HG03280 (cell line): ENCODE results near the gene NBPF9.
"Not testable (repeated sequence)": the region's sequence is repeated elsewhere in the genome, so short reads cannot be mapped to it uniquely, and the experiment has no call there.

Source experiments
- ATAC-seq: cut with Tn5 transposase; IDR thresholded peaks from one replicate; pipeline ENCODE4 v1.9.1; 2021; ENCODE audit warnings: mild to moderate bottlenecking, moderate library complexity; ENCODE audit not compliant: unreplicated experiment

NBPF9 gene, protein sequence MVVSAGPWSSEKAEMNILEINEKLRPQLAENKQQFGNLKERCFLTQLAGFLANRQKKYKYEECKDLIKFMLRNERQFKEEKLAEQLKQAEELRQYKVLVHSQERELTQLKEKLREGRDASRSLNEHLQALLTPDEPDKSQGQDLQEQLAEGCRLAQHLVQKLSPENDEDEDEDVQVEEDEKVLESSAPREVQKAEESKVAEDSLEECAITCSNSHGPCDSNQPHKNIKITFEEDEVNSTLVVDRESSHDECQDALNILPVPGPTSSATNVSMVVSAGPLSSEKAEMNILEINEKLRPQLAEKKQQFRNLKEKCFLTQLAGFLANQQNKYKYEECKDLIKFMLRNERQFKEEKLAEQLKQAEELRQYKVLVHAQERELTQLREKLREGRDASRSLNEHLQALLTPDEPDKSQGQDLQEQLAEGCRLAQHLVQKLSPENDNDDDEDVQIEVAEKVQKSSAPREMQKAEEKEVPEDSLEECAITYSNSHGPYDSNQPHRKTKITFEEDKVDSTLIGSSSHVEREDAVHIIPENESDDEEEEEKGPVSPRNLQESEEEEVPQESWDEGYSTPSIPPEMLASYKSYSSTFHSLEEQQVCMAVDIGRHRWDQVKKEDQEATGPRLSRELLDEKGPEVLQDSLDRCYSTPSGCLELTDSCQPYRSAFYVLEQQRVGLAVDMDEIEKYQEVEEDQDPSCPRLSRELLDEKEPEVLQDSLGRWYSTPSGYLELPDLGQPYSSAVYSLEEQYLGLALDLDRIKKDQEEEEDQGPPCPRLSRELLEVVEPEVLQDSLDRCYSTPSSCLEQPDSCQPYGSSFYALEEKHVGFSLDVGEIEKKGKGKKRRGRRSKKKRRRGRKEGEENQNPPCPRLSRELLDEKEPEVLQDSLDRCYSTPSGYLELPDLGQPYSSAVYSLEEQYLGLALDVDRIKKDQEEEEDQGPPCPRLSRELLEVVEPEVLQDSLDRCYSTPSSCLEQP (N-terminal part only)

DNA sequence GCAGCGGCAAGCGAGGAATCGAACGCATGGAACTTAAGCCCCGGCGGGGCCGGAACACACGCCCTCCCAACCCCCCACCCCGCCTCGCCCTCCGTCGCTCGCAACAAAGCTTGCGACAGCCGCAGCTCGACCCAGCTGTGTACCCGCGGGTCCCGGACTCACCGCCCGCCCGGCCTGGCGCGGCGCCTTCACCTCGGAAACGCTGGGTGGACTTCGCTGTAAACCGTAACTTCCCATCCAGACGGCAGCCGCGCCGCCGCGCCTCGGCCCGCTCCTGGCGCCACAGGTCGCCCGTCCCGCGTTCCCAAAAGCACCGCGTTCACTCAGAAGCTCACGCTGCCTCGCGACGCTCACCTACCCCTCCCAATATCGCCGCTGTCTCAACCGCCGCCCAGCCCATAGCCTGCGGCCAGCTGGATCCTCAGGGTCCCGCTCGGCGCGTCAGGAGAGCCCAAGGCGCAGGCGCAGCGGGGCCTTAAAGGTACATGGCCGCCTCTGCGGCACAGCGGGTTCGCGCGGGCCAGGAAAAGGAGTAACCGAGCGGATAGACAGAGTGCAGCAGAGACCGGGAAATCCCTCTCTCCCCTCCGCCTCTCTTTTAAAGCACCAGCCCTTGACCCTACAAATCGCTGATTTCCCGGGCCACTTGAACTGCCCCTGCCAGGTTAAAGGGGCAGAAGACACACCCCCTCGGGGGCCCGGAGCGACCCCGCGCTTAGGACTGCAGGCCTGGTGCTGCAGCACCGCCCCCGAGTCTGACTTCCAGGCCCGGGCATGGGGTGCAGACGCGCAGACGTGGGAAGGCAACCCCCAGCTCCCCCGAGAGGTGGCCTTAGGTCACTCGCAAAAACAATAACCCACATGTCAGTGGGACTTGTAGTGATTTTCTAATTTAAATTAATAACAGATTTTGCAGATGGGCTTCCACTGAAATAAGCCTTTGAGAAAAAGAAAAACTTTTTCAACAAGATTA, at the start of gene NBPF9:
Gene NBPF9 (minus strand): TSS at position 443 of the 973 bp plus-strand sequence. CDS start 21,412 bp downstream, outside the sequence.
- peak; percentile 95 for ATAC-seq

DNA sequence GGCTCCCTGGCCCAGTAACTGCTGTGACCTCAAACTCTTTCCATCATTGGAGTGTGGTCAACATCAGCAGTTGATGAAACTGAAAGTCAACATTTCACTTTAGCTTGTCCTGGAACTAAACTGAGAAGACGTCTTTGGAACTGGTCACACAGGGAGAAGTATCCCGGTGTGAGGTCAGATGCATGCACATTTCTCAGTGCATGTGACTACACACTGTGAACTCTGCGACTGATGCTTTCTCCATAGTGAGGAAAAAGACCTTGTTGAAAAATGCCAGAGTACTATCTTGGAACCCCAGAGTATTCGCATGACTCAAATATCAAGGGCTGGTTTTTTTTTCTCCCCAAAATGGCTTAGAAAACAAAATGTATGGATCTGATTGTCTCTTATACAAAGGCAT, 46.6 kb upstream of the NBPF9 start:
- not testable (repeated sequence) for ATAC-seq

DNA sequence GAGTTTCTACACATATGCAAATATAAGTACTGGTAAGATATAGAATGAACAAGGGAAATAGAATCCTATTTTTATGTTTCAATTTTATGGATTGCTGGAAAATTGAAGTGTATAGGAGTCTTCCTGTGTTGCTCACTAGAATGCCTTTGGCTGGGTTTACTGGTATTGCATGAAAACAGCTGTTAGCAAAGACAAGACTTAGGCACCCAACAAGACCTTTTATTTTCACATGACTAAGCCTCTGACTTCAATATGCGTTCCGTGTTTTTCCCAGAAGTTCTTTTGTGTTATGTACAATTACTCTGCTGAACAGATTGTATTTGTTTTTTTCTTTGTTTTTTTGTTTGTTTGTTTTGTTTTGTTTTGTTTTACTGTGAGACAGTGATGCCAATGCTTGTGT, 34.2 kb upstream of the NBPF9 start:
- not testable (repeated sequence) for ATAC-seq

DNA sequence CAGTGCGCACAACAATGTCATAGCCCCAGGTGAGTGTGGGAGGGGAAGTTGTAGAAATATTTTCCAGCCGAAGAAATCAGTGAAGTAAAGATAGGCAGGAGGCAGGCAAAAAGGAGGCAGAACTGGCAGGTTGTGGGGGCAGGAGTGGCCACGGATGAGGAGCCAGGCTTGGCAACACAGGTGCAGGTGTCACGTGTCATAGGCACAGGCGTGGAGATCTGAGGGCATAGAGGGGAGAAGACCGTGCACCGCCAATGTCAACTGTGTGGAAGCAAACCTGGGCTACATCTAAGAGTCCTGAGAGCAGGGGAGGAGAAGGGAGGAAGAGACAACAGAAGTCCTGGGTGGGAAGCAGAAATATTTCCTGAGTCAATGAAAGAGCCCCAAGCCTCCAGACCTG, 27.6 kb upstream of the NBPF9 start:
- ATAC-seq: not testable (repeated sequence)

DNA sequence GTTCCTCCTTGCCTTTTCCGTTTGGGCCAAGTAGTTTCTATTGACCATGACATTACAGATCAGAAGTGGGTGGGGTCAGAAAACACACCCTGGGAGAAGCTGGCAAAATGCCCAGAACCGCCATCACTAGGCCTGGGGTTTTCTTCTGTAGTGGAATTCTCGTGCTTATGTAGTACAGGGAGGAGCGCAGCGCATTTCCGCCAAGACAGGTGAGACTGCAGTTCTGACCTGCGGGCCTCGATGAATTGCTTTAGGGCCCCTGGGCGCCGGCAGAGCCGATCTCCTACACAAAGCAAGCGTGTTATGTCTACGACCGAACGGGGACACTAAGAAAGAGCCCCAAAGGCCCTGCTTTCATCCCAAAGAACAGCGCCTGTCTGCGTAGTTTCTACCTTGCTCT, 25.9 kb upstream of the NBPF9 start:
- ATAC-seq: not testable (repeated sequence)

DNA sequence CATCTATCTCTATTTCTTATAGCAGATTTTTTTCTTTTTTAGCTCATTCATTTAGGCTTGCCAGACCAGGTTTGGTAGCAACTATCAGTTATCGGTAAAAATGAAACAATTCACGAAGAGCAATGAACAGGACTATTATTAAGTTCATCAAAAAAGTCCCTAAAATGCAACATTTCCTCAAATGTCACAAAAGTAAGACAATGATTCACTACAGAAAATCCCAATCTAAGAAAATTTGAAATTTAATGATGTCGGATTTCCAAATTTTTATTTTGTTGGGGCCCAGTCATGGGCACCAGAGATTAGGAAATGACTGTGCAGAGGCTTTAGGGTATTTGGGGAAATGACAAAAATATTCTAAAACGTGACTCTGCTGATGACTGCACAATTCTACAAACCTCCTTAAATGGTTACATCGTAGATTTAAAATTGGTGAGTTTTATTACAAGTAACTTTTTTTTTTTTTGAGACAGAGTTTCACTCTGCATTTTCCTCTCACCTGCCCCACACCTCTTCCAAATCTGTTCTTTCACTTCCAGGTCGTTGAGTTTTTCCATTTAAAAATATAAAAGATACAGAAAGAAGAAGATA, 23.3 kb upstream of the NBPF9 start:
- ATAC-seq: not testable (repeated sequence)

DNA sequence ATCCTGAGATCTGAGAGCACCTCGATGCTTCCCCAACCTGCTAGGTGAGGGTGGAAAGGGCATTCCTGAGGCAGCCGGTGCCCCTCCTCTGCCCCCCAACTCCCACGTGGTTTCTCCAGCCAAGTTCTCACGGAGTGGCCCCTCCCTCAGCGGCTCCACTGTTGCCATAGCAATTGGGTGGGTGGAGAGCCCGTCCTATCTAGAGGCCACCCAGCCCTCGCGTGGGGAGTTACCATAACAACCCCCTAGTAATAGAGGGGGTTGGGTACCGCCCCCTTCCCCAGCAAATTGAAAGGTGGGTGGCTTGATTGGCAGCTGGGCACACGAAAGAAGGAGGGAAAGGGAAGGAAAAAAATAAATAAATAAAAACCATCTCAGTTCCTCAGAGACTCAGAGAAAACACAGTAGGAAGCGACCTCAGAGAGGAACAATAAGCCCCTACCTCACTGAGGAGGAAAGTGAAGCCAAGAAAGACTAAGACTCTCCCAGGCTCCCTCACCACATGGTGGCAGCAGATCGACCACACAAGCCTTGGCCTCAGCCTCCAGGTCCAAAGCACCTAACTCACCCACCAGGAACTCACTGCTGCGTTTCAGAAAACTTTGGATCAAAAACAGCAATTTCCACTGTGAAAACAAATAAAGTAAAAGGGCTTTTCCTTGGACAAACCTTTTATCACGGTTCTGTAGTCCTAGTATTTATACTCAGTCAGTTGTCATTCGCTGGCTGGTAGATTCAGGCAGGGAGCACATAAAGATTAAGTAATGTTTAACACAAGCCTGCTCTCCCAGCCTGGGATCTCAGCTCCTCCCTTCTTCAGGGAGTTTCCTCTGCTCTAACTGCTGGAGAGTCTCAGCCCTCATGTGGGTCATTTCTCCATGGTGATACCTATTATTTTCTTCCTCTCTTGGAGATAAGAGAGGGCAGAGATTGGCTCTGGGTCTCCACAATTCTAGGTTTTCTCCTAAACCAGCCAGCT, 20.9 kb upstream of the NBPF9 start:
- not testable (repeated sequence) for ATAC-seq

DNA sequence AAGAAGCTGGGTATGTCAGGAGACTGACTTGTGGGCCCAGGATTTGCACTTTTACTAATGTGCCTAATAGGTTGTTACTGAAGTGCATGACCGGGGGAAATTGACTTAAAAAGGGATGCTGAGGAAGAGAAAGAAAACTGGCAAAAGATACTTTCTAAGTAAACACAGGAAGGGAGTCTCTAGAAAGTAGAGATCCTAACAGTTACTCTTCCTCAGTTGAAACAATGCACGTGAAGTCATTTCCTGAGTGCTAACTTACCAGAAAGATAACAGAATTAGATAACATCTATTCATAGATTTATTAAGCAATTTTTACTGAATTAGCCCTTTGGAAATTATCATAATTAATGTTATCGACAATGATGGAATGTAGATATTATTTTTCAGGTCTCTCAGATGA, 9.5 kb upstream of the NBPF9 start:
- not testable (repeated sequence) for ATAC-seq

DNA sequence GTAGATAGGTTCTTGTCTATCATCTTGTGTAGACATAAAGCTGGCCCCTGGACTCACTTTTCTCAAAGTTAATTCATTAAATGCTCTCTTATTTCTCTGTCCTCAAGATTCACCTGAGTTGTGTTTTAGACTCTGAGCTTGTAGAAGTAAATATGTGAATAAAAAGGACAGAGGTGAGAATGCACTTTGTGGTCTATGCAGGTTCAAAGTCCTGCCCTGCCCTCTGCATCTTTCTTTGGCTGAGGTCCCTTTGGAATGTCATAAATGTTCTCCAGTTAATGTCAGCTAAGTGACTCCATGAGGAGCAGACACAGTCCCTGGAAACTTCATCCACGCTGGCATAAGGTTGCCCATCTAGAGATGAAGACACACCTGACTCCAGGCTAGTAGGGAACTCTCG, 7.0 kb upstream of the NBPF9 start:
- not testable (repeated sequence) for ATAC-seq

DNA sequence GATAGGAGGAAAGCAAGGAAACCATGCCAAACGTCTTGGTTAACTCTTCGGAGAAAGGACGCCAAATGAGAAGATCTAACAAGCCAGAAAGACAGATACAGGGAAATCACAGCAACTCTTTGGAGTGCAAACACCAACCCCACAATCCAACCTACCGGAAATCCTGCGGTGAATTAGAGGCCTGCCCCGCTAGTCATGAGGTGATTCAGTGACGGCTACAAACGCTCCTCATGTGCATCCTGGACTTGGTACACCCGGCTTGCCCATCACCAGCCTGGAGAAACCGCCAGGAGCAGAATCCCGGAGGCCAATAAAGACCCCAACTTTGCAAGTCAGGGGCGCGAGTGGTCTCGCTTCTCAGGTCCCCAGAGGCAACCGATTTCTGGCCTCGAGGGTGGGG, 777 bp downstream of the NBPF9 start:
- ATAC-seq: not testable (repeated sequence)

DNA sequence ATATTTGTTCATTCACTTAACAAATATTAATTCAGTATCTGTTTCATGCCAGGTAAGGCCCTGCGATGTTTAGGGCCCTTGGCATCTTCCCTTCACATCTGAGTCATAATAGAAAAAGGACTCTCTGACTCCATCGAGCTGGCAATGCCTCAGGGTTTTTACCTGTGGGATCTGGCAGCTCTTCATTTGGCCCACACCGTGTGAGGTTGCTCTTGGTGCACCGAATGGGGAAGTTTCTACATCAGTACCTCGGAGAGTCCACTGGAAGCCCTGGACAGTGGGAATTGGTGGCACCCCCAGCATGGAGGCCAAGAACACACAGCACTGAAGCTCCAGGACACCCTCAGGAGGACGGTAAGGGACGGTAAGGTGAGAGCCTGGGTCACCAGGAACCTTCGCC, 5.1 kb downstream of the NBPF9 start:
- ATAC-seq: not testable (repeated sequence)

DNA sequence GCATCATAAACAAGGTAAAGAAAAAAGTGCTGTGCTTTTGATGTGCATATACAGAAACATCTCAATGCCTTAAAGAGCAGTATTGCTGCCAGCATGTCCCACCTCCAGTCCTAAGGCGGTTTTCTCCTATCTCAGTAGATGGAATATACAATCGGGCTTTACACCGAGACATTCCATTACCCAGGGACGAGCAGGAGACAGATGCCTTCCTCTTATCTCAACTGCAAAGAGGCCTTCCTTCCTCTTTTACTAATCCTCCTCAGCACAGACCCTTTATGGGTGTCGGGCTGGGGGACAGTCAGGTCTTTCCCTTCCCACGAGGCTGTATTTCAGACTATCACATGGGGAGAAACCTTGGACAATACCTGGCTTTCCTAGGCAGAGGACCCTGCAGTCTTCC, 10.2 kb downstream of the NBPF9 start:
- not testable (repeated sequence) for ATAC-seq

DNA sequence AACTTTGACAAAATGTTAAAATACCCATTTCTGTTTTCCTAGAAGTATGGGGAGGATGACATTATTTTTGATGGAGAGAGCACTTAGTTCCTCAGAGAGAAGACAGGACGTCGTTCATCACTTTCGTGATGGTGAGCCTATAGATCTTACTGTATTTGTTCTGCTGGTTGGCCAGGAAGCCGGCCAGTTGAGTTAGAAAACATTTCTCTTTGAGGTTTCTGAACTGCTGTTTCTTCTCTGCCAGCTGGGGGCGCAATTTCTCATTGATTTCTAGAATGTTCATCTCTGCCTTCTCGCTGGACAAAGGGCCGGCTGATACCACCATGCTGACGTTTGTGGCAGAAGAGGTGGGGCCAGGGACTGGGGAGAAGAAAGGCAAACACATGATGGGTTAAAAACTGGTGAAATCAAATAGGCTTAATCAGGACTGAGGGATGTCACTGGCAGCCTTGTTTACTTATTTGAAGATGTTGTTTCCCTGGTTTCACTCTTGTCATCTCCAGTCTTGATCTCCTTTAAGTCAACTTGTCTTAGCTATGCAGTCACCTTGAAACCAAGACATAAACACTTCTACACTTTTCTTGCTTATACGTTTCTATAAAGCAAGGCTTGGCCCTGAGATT, 27.7 kb downstream of the NBPF9 start:
- not testable (repeated sequence) for ATAC-seq

DNA sequence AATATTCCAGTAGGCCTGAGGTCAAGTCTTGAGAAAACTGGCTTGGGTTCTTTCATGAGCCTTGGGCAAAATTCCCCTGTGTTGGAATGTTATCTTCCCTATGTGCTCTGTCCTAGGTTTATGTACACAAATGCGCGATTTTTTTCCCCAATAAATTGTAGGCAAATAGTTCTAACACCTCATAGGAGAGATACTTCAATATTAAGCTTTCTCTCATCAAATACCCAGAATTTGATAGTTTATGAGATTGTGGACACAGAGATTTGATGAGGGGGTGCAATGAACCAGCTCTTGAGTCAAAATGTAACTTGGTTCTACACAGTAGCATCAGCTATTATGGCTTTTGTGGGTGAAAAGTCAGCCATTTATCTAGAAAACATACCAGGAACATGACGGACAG, 38.7 kb downstream of the NBPF9 start:
- ATAC-seq: not testable (repeated sequence)

DNA sequence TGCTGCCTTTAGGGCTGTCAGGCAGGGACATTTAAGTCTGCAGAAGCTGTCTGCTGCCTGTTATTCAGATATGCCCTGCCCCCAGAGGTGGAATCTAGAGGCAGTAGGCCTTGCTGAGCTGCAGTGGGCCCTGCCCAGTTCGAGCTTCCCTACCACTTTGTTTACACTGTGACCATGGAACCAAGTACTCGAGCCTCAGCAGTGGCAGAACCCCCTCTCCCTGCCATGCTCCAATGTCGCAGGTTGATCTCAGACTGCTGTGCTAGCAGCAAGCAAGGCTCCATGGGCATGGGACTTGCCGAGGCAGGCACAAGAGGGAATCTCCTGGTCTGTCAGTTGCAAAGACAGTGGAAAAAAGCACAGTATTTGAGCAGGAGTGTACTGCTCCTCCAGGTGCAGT, 60.3 kb downstream of the NBPF9 start:
- not testable (repeated sequence) for ATAC-seq

DNA sequence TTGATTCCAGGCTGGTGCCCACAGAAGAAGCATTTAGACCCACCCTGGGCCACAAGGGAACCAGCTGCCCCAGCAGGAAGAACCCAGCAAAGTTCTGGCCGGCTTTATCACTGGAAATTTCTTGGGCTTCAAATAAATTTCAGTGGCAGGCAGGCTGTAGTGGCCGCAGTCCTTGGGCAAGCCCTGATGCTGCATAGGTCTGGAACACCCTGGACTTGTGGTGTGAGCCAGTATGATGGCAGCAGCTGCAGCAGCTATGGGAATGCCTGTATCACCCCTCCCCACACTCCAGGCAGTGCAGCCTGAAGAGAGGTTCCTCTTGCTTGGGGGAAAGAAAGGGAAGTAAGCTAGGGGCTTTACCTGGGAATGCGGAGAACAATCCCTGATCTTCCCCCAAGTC, 69.4 kb downstream of the NBPF9 start:
- not testable (repeated sequence) for ATAC-seq

DNA sequence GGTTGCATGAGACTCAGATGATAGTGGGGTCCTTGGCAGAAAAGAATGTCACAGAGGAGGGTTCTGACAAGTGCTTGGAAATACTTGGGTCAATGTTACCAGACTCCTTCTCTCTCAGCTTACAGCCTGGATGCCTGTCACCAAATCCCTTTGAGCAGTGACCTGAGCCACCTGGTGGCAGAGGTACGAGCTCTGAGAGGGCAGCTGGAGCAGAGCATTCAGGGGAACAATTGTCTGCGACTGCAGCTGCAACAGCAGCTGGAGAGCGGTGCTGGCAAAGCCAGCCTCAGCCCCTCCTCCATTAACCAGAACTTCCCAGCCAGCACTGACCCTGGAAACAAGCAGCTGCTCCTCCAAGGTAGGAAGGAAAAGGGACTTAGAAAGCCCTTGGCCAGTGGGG, 79.0 kb downstream of the NBPF9 start:
- not testable (repeated sequence) for ATAC-seq

DNA sequence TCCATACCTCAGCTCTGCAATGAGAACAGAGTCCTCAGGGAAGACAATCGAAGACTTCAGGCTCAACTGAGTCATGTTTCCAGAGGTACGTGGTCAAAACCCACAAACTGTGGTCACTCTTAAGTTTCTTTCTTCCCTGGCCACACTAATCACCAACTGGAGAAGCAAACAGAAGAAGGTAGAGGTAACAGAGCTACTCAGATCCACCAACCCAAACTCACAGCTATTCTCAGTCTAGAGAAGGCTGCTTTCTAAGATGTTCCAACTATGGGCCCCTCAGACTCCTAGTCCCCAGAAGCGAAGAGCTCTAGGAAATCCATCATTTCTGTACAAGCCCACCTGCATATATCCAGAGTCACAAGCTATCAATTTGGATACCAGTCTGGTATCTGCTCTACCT, 84.8 kb downstream of the NBPF9 start:
- not testable (repeated sequence) for ATAC-seq
